Ureter (tissue), 1 donor: ENCODE measurements around the gene CXCL16. TPM values are rescaled to one million over a fixed set of nuclear protein-coding genes. Genes with fewer than 3 reads are reported as not detected.

Source experiments
- DNase-seq: peaks from one replicate; pipeline ENCODE4 v3.0.0-alpha.2; 2020; ENCODE audit warnings: low spot score
- total RNA-seq: library from RNA; stranded (reverse); gene quantifications from one replicate; pipeline ENCODE4 v1.2.4, GENCODE V29; 2023
- donor health status: DM: yes; HTN: yes; CAD: no.

CXCL16 gene
- total RNA-seq, 1 donor from 2014 or later, result 26.8 TPM

DNA sequence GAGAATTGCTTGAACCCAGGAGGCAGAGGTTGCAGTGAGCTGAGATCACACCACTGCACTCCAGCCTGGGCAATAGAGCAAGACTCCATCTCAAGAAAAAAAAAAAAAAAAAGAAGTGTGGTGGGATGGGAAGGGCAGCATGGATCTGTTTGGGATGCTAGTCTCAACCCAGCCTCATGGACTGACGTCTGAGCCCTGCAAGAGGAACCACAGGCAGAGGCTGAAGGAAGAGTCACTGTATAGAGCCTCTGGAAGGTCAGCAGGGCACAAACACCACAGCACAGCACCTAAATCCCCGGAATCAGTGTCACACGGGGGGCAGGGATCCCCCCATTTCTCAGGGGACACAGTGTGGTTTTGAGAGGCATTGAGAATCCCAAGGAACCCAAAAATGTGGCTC, 10.9 kb upstream of the CXCL16 start:
- DNase-seq, result no peak

DNA sequence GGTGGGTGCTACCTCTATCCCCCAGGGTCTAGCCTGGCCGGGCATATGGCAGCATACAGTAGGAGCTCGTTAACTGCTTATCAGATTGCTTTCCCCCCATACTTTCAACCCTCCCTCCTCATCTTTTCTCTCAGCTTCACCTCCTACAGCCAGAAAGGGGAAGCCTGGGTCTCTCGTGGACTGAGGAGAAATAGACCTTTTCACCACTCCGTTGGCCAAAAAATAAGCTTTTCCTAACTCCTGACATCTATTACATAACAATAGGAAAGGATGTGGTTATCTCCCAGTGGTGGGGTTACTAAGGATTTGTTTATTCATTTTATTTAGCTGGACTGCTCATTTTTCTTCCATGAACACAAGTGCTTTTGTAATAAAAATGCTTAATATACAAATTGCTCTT, 9.0 kb upstream of the CXCL16 start:
- DNase-seq, result no peak

DNA sequence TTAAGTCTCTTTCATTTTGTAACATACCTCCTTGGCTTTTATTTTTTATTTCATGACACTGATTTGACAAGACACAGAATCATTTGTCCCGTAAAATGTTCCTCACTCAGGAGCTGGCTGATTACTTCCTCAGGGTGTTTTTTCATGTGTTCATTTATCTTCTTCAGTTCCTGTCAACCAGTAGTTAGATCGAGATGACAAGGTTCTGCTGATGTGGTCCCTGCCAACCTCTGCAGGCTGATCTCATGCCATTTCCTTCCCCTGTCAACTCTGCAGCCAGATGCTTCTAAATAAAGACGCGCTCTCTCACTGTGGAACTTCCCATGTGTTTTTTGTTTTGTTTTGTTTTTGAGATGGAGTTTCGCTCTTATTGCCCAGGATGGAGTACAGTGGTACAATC, 8.1 kb upstream of the CXCL16 start:
- no peak for DNase-seq

DNA sequence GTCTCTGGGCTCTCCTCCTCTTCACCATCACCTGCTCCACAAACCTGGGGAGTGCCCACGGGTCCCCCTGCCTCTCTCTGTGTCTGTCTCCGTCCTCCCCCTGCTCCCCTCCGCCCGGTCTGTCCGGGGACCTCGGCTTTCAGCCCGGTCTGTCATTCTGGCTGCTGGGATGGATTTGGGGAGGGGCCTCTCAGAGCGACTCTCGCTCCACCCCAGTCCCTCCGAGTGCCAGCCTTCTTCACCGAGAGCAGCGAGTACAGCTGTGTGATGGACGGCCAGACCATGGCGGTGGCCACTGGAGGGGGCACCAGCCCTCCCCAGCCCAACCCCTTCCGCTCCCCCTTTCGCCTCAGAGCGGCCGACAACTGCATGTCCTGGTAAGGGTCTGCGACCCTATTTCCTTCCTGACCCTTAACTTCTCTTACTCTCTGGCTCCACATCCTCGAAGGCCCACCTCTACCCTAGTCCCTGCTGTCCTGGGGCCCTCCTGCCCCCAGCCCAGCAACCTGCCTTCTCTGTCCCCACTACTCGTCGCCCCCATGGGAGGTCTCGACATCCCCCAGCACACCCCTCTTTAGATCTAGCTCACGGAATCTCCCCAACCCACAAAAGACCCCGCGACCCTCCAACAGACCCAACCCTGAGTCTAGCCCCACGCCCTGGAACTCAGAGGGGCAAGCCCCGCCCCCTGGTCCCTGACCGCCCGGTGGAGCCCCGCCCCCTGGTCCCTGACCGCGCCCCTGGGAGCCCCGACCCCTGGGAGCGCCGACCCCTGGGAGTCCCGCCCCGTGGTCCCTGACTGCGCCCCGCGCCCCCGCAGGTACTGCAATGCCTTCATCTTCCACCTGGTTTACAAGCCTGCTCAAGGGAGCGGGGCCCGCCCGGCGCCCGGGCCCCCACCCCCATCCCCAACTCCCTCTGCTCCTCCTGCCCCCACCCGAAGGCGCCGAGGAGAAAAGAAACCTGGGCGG, 5.6 kb upstream of the CXCL16 start:
- no peak for DNase-seq

DNA sequence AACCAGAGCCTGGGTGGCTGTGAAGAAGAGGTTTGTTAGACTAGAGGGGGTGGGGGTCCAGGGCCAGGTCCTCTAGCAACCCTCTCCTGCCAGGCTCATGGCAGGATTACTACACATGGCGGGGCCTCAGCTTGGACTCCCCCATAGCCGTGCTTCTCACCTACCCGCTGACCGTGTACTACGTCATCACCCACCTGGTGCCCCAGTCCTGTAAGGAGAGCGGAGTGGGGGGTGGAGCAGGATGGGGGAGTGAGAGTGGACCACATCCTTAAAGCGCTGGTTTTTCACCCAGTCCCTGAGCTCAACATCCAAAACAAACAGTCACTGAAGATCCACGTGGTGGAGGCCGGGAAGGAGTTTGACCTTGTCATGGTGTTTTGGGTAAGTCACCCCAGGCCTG, 4.2 kb upstream of the CXCL16 start:
- DNase-seq, result no peak

DNA sequence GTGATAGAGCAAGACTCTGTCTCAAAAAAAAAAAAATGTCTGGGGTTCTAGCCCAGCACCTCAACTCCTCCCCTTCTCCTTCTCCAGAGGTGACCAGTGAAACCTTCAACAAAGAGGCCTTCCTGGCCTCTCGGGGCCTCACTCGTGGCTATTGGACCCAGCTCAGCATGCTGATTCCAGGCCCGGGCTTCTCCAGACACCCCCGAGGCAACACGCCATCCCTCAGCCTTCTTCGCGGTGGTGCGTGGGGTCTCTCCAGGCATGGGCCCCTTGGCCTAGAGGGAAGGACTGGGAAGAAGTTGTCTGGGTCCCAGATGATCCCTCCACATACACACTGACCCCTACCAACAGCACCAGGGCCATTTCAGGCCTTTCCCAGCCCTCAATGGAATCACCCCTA, 3.5 kb upstream of the CXCL16 start:
- DNase-seq, result no peak

DNA sequence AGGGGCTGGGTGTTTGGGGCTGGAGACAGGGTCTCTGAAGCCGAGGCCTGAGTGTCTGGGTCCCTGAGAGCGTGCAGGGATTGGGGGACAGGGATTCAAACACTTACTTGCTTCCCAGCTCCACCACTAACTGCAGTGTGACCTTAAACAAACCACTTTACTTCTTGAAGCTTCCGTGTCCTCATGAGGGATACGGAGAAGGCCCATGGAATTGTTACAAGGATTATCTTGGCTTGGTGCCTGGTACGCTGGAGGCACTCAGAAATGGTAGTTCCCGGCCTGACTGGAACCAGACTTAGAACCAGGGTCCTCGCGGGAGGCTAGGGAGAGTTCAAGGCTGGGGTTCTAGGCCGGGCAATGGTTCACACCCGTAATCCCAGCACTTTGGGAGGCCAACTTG, 2.9 kb upstream of the CXCL16 start:
- DNase-seq, result no peak

DNA sequence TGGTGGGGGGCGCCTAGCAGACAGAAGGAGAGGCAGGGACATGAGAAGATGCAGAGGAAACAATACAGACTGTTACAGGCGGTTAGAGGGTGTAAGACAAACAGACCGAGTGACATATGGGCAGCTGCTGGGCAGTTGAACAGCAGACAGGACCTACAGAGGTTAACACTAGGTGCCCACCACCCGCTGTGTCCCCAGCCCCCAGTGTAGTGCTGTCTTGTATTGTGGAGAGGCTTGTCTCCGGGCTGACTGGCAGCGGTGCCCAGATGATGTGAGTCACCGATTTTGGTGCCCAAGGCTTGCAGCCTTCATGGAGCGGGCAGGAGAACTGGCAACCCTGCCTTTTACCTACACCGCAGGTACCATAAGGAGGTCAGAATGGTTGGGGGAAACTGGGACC, 2.4 kb upstream of the CXCL16 start:
- no peak for DNase-seq

DNA sequence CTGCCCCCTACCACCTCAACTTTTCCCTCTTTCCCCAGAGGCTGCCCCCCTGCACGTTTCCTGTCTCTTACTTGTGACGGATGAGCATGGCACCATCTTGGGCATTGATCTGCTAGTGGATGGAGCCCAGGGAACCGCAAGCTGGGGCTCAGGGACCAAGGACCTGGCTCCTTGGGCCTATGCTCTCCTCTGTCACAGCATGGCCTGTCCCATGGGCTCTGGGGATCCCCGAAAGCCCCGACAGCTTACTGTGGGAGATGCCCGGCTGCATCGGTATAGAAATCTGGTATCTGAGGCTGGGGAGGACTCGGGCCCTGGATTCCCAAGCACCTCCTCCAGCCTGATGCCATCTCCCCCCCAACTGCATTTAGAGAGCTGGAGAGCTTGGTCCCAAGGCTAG, 1.8 kb upstream of the CXCL16 start:
- no peak for DNase-seq

DNA sequence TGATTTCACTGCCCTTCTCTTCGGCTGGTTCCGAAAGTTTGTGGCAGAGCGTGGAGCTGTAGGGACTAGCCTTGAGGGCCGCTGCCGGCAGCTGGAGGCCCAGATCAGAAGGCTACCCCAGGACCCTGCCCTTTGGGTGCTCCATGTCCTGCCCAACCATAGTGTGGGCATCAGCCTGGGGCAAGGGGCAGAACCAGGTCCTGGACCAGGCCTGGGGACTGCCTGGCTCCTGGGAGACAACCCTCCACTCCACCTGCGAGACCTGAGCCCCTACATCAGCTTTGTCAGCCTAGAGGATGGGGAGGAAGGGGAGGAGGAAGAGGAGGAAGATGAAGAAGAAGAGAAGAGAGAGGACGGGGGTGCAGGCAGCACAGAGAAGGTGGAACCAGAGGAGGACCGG, 856 bp upstream of the CXCL16 start:
- DNase-seq, result no peak

DNA sequence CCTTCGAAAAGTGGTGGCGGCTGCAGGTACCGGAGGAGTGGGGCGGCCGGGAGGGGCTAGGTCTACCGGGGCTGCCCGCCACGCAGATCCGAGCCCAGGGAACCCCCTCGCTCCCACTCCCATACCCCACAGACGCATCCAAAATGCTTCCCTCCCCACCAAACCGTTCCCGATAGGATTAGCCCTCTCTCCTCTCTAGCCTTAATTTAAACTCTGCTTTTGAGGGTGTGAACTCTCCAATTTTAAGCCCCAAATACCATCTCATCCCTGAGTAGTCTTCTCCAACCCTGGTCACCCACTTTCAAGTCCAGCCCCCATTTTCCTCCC, 260 bp upstream of the CXCL16 start:
- no peak for DNase-seq

DNA sequence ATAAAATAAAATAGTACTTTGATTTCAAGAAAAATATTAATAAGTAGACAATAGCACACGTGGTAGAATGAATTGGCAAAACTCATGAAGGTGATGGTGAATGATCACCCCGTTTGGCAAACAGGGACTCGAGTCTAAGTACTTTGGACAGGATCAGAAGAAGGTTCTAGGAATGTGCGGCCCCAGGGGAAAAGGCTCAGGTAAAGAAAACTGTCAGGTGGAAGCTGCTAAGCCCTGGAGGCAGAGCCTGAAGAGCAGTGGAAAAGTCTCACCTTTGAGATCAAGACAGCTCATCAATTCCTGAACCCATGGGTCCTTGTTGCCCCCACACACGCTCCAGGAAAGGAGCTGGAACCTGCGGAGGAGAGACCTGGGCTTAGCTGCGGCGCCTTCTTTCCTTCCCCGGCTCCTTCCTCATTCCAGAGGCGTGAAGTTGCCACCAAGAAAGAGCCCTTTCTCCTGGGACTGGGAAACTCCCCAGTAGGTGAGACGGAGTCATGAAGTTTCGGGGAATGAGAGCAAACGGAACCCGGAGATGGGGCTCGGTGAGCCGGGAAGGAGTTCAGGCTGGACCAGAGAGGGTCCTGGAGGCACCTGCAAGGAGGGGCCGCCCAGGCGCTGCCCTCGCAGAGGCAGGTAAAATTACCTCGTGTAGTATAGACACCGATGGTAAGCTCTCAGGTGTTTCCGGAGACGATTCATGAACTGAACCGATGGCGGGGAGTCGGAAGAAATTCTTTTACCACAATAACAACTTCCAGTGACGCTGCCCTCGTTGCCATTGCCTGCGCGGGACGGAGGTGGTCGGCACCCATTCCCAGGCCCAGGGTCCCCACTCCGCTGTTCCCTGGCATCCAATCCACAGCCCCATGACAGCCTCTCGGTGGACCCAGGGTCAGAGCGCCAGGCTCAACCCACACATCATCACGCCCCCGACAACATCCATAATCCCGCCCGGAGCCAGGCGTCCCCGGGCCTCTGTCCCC, 1.3 kb downstream of the CXCL16 start:
- no peak for DNase-seq

DNA sequence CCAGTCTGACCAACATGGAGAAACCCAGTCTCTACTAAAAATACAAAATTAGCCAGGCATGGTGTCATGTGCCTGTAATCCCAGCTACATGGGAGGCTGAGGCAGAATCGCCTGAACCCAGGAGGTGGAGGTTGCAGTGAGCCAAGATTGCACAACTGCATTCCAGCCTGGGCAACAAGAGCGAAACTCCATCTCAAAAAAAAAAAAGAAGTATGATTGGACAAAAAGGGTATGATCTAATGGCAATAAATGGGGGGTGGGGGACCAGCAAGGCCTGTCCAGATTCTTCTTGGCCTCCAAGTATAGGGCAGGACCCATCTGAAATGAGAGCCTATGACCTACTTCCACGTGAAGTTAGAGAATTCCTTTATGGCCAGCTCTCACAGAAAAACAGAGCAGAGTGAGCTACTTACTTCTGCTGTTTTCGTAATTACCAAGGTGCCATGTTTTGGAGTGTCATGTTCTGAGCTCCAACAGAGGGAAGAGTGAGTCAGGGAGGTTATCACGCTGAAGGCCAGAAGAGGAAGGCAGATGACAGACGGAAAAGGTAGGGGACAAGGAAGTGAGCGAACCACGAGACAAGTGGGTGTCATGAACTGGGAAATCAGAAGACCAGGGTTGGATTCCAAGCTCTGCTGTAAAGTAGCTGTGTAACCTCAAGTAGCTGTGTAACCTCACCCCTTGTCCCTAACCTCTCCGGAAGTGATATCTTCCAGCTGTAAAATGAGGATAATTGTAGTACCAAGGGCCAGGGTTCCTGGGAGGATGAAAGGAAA, 3.7 kb downstream of the CXCL16 start:
- no peak for DNase-seq

DNA sequence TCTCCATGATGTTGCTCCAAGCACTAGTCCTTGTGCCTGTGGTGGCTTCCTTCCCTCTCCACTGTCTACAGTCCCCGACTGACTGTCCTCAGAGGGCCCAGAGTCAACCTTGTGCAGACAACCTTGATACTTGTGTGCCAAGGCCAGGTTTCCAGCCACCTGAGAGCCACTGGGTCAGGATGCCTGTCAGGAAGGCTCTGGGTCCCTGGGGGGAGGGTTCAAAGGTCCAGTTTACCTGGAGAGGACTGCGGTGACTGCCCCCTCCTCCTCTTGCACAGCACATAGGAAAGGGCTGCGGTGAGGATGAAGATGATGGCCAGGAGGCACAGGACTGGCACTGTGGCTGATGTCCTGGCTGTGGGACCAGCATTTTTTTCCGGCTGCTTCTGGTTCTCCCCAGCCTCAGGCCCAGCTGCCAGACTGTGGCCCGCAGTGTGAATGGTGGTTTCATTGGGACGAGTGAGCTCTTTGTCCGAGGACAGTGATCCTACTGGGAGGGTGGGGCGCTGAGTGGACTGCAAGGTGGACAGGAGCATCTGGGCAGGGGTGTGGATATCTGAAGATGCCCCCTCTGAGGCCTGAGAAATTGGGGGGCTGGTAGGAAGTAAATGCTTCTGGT, 4.8 kb downstream of the CXCL16 start:
- no peak for DNase-seq

DNA sequence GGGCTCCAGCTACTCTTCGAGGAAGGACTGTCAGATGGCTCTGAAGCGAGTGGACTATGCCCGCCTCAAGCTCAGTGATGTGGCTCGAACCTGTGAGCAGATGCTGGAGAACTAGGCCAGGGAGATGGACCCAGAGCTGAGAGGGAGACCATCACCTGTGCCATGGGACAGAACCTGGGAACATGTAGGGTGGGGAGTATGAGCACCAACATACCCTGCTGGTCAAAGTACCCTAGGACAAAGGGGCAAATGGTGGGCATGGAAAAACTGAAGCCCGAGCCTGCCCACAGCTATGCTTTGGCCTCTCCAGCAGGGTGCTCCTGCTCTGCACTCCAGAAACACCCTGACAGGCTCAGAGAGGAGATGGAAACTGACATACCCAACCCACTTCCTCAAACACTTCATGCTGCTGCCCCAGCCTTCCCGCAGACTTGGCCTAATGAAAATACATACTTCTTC, 6.6 kb downstream of the CXCL16 start:
- DNase-seq, result no peak

DNA sequence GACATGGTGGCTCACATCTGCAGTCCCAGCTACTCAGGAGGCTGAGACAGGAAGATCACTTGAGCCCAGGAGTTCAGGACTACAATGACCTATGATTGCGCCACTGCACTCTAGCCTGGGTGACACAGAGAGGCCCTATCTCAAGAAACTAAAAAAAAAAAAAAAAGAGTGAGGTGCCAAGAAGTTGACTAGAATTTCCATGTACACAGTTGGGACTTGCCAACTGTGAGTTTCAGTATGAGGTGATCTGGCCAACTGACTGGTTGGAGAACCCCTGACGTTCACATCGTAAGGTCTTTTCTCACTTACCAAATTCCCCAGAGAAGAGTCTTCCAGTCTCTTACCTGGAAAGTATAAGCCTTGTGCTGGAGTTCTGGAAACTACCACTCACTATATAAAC, 11.6 kb downstream of the CXCL16 start:
- no peak for DNase-seq

DNA sequence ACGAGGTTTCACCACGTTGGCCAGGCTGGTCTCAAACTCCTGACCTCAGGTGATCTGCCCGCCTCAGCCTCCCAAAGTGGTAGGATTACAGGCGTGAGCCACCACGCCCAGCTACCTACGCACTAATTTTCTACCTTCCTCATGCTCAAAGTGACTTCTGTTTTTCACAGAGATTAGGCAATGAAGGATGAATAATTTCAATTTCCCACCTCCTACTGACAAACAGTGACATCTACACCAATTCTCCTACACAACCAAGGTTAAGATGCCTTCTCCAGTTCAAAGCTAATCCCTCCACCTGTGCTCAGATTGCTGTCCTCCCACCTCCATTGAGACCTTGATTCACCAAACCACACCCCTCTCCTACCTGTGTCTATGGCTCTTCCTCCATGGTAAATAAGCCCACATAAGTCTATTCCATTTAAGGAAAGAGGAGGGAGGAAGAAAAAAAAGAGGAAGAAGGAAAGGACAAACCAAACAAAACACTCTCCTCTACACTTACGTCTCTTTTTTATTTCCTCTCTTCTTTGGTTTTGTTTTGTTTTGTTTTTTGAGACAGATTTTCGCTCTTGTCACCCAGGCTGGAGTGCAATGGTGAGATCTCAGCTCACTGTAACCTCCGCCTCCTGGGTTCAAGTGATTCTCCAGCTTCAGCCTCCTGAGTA, 13.9 kb downstream of the CXCL16 start:
- DNase-seq, result no peak

DNA sequence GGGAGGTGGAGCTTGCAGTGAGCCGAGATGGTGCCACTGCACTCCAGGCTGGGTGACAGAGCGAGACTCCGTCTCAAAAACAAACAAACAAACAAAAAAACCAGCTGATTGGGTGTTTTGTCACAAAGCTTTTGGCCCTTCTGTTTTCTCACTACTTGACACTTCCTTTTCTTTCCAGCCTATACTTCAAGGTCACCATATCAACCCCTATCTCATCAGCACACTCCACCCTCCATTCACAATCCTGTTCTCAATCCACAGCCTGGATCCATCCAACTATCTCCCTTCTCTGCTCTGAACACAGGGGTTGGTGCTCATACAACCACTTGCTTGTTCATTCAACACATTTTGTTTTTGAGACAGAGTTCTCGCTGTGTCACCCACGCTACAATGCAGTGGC, 15.1 kb downstream of the CXCL16 start:
- no peak for DNase-seq

DNA sequence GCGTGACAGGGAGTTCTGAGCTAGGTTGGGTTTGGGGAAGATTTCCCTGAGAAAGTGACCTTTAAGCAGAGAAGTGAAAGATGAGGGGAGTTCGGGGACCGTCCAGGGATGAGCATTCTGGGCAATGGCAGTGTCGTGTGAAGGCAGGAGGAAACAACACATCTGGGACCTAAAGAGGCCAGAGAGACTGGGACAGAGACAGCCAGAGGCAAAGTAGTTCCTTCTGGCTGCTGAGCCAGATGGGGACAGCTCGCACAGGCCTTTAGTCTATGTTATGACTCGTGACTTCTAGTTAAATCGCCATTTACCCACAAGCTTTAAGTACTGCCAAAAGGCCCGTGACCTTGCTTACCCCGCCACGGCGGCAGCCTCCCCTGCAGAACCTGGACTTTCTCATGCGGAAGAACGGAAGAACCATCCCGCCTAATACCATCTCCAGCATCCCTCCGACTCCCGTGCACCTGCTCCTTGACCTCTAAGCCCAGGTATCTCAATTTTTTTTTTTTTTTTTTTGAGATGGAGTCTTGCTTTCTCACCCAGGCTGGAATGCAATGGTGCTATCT, 17.0 kb downstream of the CXCL16 start:
- no peak for DNase-seq
